Measurements from ENCODE around the gene SYPL1.

Gene SYPL1

GRCh38 chr7:106085015-106085414, 27.1 kb downstream of the SYPL1 start:
- Histone ChIP-seq H3K9ac (ENCODE audit: low read depth, low read length) (no peak overlapping the region), H3K4me3 (ENCODE audit: low read length) (no peak overlapping the region), H3K9me3 (ENCODE audit: insufficient read depth, low read depth, low read length) (no peaks in the 10 kb centered on the region), H3K27me3 (ENCODE audit: insufficient read depth, low read length) (no peaks in the 10 kb centered on the region), H3K36me3 (ENCODE audit: insufficient read depth, low read depth, low read length) (peaks cover 12% of the 10 kb centered on the region), H3K27ac (ENCODE audit: low read length) (no peak overlapping the region), H3K4me1 (ENCODE audit: insufficient read depth, low read length) (no peaks in the 10 kb centered on the region)

GRCh38 chr7:106083717-106084116, 28.4 kb downstream of the SYPL1 start:
- H3K4me3 ChIP-seq (ENCODE audit: low read length) = no peak overlapping the region
- H3K4me1 ChIP-seq (ENCODE audit: insufficient read depth, low read length) = no peaks in the 10 kb centered on the region

DNA sequence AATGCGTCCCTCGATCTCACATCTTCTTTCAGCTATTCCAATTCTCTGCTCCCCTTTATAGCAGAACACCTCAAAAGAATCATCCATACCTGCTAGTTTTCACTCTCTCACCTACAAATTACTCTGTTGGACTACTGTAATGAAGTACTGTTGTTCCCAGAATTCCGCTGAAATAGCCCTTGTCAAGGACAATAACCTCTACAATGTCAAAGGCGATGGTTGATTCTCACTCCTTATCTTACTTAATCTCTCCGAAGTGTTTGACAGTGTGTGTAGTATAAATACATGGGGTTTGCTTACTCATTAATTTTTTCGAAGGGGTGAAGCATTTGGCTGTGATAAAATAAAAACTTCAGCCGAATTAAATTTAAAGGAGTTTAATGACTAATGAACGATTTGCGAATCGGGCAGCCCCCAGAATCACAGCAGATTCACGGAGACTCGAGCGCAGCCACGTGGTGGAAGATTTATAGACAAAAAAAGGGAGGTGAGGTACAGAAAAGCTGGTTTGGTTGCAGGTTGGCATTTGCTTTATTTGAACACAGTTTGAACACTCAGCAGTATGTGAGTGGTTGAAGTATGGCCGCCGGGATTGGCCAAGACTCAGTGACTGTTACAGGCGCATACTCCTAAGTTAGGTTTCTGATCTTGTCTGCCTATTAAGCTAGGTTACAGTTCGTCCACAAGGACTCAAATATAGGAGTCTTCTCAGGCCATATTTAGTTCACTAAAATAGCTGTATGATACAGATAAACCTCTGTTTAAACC, 29.8 kb downstream of the SYPL1 start:
- no peak overlapping the region for H3K27ac ChIP-seq (ENCODE audit: low read length)
- H3K36me3 ChIP-seq (ENCODE audit: insufficient read depth, low read depth, low read length) = no peaks in the 10 kb centered on the region
- H3K4me3 ChIP-seq (ENCODE audit: low read length) = no peak overlapping the region
- no peaks in the 10 kb centered on the region for H3K27me3 ChIP-seq (ENCODE audit: insufficient read depth, low read length)
- H3K9ac ChIP-seq (ENCODE audit: low read depth, low read length) = no peak overlapping the region
- no peaks in the 10 kb centered on the region for H3K4me1 ChIP-seq (ENCODE audit: insufficient read depth, low read length)
- no peaks in the 10 kb centered on the region for H3K9me3 ChIP-seq (ENCODE audit: insufficient read depth, low read depth, low read length)

More at GRCh38 chr7:106083717-106084116, 28.4 kb downstream of the SYPL1 start:
- Histone ChIP-seq H3K9me3 (ENCODE audit: insufficient read depth, low read depth, low read length) (no peaks in the 10 kb centered on the region), H3K27me3 (ENCODE audit: insufficient read depth, low read length) (no peaks in the 10 kb centered on the region), H3K27ac (ENCODE audit: low read length) (no peak overlapping the region), H3K9ac (ENCODE audit: low read depth, low read length) (no peak overlapping the region), H3K36me3 (ENCODE audit: insufficient read depth, low read depth, low read length) (peaks cover 1% of the 10 kb centered on the region; the same call in 1 of the 2 replicates)

GRCh38 chr7:106080300-106080987, 31.7 kb downstream of the SYPL1 start:
- no peaks in the 10 kb centered on the region for H3K4me1 ChIP-seq (ENCODE audit: insufficient read depth, low read length)
- H3K27me3 ChIP-seq (ENCODE audit: insufficient read depth, low read length) = no peaks in the 10 kb centered on the region
- H3K9me3 ChIP-seq (ENCODE audit: insufficient read depth, low read depth, low read length) = no peaks in the 10 kb centered on the region
- no peak overlapping the region for H3K27ac ChIP-seq (ENCODE audit: low read length)
- H3K9ac ChIP-seq (ENCODE audit: low read depth, low read length) = no peak overlapping the region
- H3K4me3 ChIP-seq (ENCODE audit: low read length) = no peak overlapping the region
- H3K36me3 ChIP-seq (ENCODE audit: insufficient read depth, low read depth, low read length) = no peaks in the 10 kb centered on the region

DNA sequence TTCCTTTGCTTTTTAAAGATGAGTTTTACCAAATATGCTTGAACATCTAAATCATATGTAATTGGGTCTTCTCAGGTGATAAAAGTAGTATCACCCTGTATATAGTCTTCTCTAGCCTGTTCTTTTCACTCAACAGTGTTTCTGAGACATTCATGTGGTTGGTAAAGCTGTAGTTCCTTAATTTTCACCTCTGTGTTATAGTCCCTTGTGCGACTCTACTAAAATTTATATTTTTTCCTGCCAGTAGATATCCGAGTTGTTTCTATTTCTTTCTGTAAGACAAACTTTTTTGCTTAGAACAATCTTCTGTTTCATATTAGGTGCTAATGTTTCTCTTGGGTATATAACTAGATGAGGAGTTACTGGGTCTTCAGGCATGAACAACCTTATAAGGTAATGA, 35.6 kb downstream of the SYPL1 start:
- no peak overlapping the region for H3K27ac ChIP-seq (ENCODE audit: low read length)
- H3K9ac ChIP-seq (ENCODE audit: low read depth, low read length) = no peak overlapping the region
- no peaks in the 10 kb centered on the region for H3K27me3 ChIP-seq (ENCODE audit: insufficient read depth, low read length)
- peaks cover 6% of the 10 kb centered on the region; the same call in 1 of the 2 replicates for H3K4me1 ChIP-seq (ENCODE audit: insufficient read depth, low read length)
- no peaks in the 10 kb centered on the region for H3K36me3 ChIP-seq (ENCODE audit: insufficient read depth, low read depth, low read length)
- no peaks in the 10 kb centered on the region for H3K9me3 ChIP-seq (ENCODE audit: insufficient read depth, low read depth, low read length)
- H3K4me3 ChIP-seq (ENCODE audit: low read length) = no peak overlapping the region

- Histone ChIP-seq H3K27ac (ENCODE audit: low read length) (no peak overlapping the region), H3K27me3 (ENCODE audit: insufficient read depth, low read length) (no peaks in the 10 kb centered on the region), H3K4me3 (ENCODE audit: low read length) (no peak overlapping the region), H3K9ac (ENCODE audit: low read depth, low read length) (no peak overlapping the region), H3K9me3 (ENCODE audit: insufficient read depth, low read depth, low read length) (no peaks in the 10 kb centered on the region), H3K36me3 (ENCODE audit: insufficient read depth, low read depth, low read length) (no peaks in the 10 kb centered on the region), H3K4me1 (ENCODE audit: insufficient read depth, low read length) (peaks cover 8% of the 10 kb centered on the region; the same call in 1 of the 2 replicates)
Observed at GRCh38 chr7:106075937-106076336, 36.2 kb downstream of the SYPL1 start.

GRCh38 chr7:106074257-106074656, 37.9 kb downstream of the SYPL1 start:
- H3K9ac ChIP-seq (ENCODE audit: low read depth, low read length) = no peak overlapping the region
- no peaks in the 10 kb centered on the region for H3K9me3 ChIP-seq (ENCODE audit: insufficient read depth, low read depth, low read length)
- H3K27ac ChIP-seq (ENCODE audit: low read length) = no peak overlapping the region
- peaks cover 8% of the 10 kb centered on the region; the same call in 1 of the 2 replicates for H3K4me1 ChIP-seq (ENCODE audit: insufficient read depth, low read length)
- no peaks in the 10 kb centered on the region for H3K36me3 ChIP-seq (ENCODE audit: insufficient read depth, low read depth, low read length)
- H3K27me3 ChIP-seq (ENCODE audit: insufficient read depth, low read length) = no peaks in the 10 kb centered on the region
- no peak overlapping the region for H3K4me3 ChIP-seq (ENCODE audit: low read length)

DNA sequence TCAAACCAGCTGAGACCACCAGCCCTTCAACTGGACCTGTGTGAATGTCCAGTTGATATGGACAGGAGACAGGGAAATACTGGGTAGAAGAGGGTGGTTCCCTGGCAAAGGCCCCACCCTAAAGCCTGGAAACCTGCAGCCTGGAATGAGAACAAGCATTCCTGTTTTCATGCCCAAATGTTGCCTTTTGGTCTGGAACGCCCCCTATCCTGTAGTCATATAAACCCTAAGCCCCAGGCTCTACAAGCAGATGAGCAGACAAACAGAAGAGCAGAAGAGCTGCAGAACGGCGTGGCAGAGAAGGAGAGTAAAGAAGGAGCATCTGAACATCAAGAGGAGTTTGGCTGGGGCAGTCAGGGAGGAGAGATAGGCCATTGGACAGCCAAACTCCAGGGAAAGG, 38.4 kb downstream of the SYPL1 start:
- no peaks in the 10 kb centered on the region for H3K36me3 ChIP-seq (ENCODE audit: insufficient read depth, low read depth, low read length)
- H3K9ac ChIP-seq (ENCODE audit: low read depth, low read length) = no peak overlapping the region
- H3K27ac ChIP-seq (ENCODE audit: low read length) = no peak overlapping the region
- peaks cover 8% of the 10 kb centered on the region; the same call in 1 of the 2 replicates for H3K4me1 ChIP-seq (ENCODE audit: insufficient read depth, low read length)
- H3K27me3 ChIP-seq (ENCODE audit: insufficient read depth, low read length) = no peaks in the 10 kb centered on the region
- no peak overlapping the region for H3K4me3 ChIP-seq (ENCODE audit: low read length)
- no peaks in the 10 kb centered on the region for H3K9me3 ChIP-seq (ENCODE audit: insufficient read depth, low read depth, low read length)

- Histone ChIP-seq H3K4me3 (ENCODE audit: low read length) (no peak overlapping the region), H3K4me1 (ENCODE audit: insufficient read depth, low read length) (peaks cover 8% of the 10 kb centered on the region; the same call in 1 of the 2 replicates), H3K9ac (ENCODE audit: low read depth, low read length) (no peak overlapping the region), H3K27ac (ENCODE audit: low read length) (no peak overlapping the region), H3K27me3 (ENCODE audit: insufficient read depth, low read length) (no peaks in the 10 kb centered on the region), H3K9me3 (ENCODE audit: insufficient read depth, low read depth, low read length) (no peaks in the 10 kb centered on the region), H3K36me3 (ENCODE audit: insufficient read depth, low read depth, low read length) (no peaks in the 10 kb centered on the region)
Observed at GRCh38 chr7:106072715-106073091, 39.4 kb downstream of the SYPL1 start.

GRCh38 chr7:106071999-106072714, 40.0 kb downstream of the SYPL1 start:
- H3K27me3 ChIP-seq (ENCODE audit: insufficient read depth, low read length) = no peaks in the 10 kb centered on the region
- H3K27ac ChIP-seq (ENCODE audit: low read length) = no peak overlapping the region
- no peaks in the 10 kb centered on the region for H3K36me3 ChIP-seq (ENCODE audit: insufficient read depth, low read depth, low read length)
- no peaks in the 10 kb centered on the region for H3K9me3 ChIP-seq (ENCODE audit: insufficient read depth, low read depth, low read length)
- no peak overlapping the region for H3K4me3 ChIP-seq (ENCODE audit: low read length)
- no peak overlapping the region for H3K9ac ChIP-seq (ENCODE audit: low read depth, low read length)
- H3K4me1 ChIP-seq (ENCODE audit: insufficient read depth, low read length) = peaks cover 8% of the 10 kb centered on the region; the same call in 1 of the 2 replicates

- Histone ChIP-seq H3K9me3 (ENCODE audit: insufficient read depth, low read depth, low read length) (no peaks in the 10 kb centered on the region), H3K4me1 (ENCODE audit: insufficient read depth, low read length) (peaks cover 8% of the 10 kb centered on the region; the same call in 1 of the 2 replicates), H3K9ac (ENCODE audit: low read depth, low read length) (no peak overlapping the region), H3K27ac (ENCODE audit: low read length) (no peak overlapping the region), H3K4me3 (ENCODE audit: low read length) (no peak overlapping the region), H3K36me3 (ENCODE audit: insufficient read depth, low read depth, low read length) (no peaks in the 10 kb centered on the region), H3K27me3 (ENCODE audit: insufficient read depth, low read length) (no peaks in the 10 kb centered on the region)
Observed at GRCh38 chr7:106071356-106071998, 40.6 kb downstream of the SYPL1 start.
